Stomach (tissue), 4 donors: ENCODE data around the gene DCD.

ENCODE experiments used
- EP300 ChIP-seq: sonication (generic); formaldehyde crosslinking; IDR thresholded peaks from one replicate; pipeline ENCODE4 v1.6.1; 2017; ENCODE audit warnings: antibody characterized with exemption
- POLR2A ChIP-seq, 4 donors: fragments of 450-650 bp; IDR thresholded peaks; one replicate each; pipeline ENCODE4 v1.6.1; 2016; ENCODE audit warnings: antibody characterized with exemption in 4 of 4, control low read depth in 2 of 4, mild to moderate bottlenecking in 1 of 4, moderate library complexity in 1 of 4
- POLR2AphosphoS5 ChIP-seq, 3 donors: sonication (generic); formaldehyde crosslinking; IDR thresholded peaks; one replicate each; pipeline ENCODE4 v1.6.1; 2016; ENCODE audit warnings: antibody characterized with exemption in 3 of 3
- TF ChIP-seq, protein P1 (sequence below), 7 experiments: fragments of 450-650 bp in 4 of 7; fragments of 200-600 bp in 3 of 7; sonication (generic) in 3 of 7; IDR thresholded peaks; one replicate each; pipeline ENCODE4 v1.5.1; 2016 to 2019; ENCODE audit warnings: antibody characterized with exemption in 7 of 7, control low read depth in 2 of 7, mild to moderate bottlenecking in 1 of 7

GRCh38 chr12:54683398-54683797, 35.2 kb upstream of the DCD start:
- TF ChIP-seq, protein P1, sequence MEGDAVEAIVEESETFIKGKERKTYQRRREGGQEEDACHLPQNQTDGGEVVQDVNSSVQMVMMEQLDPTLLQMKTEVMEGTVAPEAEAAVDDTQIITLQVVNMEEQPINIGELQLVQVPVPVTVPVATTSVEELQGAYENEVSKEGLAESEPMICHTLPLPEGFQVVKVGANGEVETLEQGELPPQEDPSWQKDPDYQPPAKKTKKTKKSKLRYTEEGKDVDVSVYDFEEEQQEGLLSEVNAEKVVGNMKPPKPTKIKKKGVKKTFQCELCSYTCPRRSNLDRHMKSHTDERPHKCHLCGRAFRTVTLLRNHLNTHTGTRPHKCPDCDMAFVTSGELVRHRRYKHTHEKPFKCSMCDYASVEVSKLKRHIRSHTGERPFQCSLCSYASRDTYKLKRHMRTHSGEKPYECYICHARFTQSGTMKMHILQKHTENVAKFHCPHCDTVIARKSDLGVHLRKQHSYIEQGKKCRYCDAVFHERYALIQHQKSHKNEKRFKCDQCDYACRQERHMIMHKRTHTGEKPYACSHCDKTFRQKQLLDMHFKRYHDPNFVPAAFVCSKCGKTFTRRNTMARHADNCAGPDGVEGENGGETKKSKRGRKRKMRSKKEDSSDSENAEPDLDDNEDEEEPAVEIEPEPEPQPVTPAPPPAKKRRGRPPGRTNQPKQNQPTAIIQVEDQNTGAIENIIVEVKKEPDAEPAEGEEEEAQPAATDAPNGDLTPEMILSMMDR (IDR thresholded peaks at IDR 0.05), result no peak
- TF ChIP-seq EP300 (no peak), POLR2A (IDR thresholded peaks at IDR 0.05) (no peak), POLR2AphosphoS5 (IDR thresholded peaks at IDR 0.05) (no peak)
